Kidney glomerular epithelial cell (primary cell): ENCODE measurements around the gene CA7.

ENCODE experiments used
- DNase-seq: peaks from one replicate; lab custom pipeline; 2025; lab: John Stamatoyannopoulos, UW

CA7 gene

DNA sequence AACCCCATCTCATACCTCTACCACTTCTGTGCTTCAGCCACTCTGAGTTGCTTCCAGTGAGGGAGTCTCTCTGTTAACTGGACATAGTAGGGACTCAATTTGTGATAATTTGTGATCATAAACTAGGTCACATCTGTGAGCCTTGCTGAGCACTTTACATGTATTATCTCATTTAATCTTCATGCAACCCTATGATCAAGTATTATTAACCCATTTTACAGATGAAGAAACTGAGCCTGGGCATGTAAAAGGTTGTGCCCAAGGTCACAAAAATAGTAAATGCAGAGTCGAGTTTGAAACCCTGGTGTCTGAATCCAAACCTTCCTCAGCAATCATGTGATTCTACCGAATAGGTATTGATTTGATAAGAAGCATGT lies 54.7 kb downstream of the CA7 start:
- no peak for DNase-seq

GRCh38 chr16:66899310-66899944 lies 55.2 kb downstream of the CA7 start:
- peak; percentile 59 for DNase-seq

DNA sequence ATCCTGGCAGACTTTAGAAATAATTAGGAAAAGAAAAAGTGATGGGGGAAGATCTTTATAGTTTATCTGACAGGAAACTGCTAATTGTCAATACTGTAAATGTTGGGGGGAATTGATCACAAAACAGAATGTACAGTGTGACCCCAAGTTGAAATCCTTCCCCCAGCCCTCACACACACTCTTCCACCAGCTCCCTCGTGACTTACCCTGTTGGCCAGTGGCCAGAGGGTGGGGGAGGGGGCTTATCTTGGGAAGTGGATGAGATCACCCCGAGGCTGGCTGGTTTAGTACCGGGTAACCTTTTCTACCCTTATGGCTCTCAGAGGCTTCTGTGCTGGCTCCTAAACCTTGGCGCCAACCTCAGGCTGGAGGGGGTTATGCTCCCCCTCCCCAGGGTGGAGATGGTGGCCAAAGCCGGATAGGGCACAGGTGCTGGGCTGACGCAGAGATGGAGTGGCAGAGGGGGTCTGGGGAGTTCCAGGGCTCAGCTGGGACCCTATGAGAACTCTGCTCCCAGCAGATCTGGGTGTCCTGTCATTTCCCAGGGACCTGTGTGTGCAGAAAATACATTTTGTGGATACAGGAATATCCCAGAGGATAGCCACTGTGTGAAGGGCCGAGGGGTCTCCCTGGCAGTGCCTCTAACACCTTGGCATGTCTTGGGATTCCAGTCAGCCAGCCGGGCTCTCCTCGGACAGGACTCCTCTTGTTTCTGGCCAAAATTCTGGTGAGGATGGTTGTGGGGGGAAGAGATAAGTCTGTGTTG lies 55.9 kb downstream of the CA7 start:
- peak; percentile 59 for DNase-seq

DNA sequence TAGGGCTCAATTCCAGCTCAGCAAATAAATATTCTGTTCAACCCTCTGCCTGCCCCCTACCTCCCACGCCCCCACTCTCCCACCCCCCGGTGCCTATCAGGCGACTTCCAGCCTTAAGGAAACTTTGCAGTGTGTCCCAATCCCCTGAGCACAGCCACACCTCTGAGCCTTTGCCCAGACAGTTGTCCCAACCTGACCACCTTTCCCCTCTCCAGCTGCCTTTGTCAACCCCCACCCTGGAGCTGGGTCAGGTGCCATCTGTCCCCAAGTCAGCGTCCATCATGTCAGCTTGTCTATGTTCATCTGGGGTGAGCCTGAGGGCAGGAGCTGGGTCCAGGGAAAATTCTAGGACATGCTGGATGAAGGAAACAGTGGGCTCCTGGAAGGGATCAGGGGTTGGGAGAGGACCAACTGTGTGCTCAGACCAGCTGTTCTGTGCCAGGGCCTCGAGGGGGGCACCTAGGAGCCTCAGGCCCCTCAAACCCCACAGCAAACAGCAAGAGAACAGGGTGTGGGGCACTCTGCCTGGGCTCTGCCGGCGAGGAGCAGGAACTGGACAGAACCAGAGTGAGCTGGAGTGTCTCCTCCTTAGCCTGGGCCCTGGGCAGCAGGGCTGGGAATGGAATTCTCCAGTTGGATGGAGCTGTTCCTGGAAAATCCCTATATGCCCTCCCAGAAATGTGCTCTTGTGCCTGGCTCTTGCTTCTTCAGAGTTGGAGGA lies 56.7 kb downstream of the CA7 start:
- DNase-seq: peak; percentile 21

GRCh38 chr16:66901626-66902025 lies 57.4 kb downstream of the CA7 start:
- DNase-seq: no peak

DNA sequence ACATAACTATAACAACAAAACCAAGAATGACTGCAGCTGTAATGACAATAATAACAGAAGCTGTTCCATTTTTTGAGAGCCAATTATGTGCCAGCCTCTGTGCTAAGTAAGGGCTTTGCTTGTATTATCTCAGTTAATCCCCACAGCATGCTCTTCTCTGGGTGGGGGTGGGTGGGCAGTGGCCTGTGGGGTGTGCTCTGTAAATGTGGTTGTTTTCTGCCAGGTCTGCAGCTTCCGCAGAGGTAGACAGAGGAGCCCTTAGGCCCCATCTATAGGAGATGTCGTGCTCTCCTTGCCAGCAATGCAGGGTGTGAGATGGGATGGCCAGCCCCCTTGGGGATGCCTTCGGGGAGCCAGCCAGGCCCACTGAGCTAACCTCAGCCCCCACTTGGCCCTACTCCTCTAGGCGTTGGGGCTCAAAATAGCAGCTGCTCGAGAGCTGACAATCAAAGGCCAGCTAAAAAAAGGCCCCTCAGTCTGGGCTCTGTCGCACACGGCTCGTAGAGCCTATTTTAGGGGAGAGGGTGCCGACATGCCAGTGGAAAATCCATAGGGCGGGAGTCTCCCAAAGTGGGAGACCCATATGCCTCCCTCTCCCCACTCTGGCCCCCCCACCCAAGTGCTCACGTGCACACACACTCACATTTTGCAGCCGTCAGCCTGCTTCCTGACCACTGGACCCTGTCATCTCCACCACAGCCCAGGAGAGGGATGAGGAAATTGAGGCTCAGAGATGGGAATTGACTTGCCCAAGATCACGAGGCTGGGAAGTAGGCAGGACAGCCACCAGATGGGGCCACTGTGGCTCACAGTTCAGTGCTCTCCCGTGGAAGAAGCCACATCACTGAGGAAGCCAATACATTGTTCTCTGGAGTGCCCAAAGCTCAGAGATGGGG lies 58.7 kb downstream of the CA7 start:
- no peak for DNase-seq
